ENCODE results near the gene NLRP3. TPM values are rescaled to one million over a fixed set of nuclear protein-coding genes. Genes with fewer than 3 reads are reported as not detected.

NLRP3 gene
- total RNA-seq, 1 experiment from 2014 or later: not detected

GRCh38 chr1:247472035-247472434, 56.1 kb downstream of the NLRP3 start:
- Histone ChIP-seq H3K9ac (ENCODE audit: extremely low read depth, insufficient read length, low read length) (no peak overlapping the region), H4K5ac (ENCODE audit: insufficient read length, low read depth, low read length) (no peak overlapping the region), H3K79me1 (ENCODE audit: insufficient read depth, low read depth, low read length, poor library complexity, severe bottlenecking) (no peaks in the 10 kb centered on the region), H3K79me2 (ENCODE audit: insufficient read depth, low read length) (no peaks in the 10 kb centered on the region), H4K8ac (replicated peaks; ENCODE audit: insufficient read length, low read depth, low read length) (no peak overlapping the region), H4K20me1 (ENCODE audit: control insufficient read depth, insufficient read depth, insufficient read length) (no peaks in the 10 kb centered on the region), H2BK20ac (ENCODE audit: low read depth, low read length, poor library complexity, severe bottlenecking) (no peak overlapping the region), H2BK15ac (ENCODE audit: low read depth, low read length) (no peak overlapping the region), H3K4me2 (ENCODE audit: insufficient read depth, insufficient read length, low read length) (no peak overlapping the region), H4K91ac (ENCODE audit: insufficient read length, low read depth, low read length) (no peak overlapping the region), H3K14ac (ENCODE audit: insufficient read depth, low read length) (no peak overlapping the region), H2AFZ (ENCODE audit: low read length) (no peak overlapping the region), H3K27ac (ENCODE audit: insufficient read length, low read depth, low read length) (no peak overlapping the region), H2BK120ac (ENCODE audit: low read depth, low read length, poor library complexity, severe bottlenecking) (no peak overlapping the region), H2BK5ac (ENCODE audit: insufficient read length, low read length) (no peak overlapping the region), H3K23ac (ENCODE audit: insufficient read length, low read depth, low read length) (no peak overlapping the region), H3K27me3 (ENCODE audit: insufficient read depth, low read length) (no peaks in the 10 kb centered on the region), H3K4ac (ENCODE audit: low read depth, low read length) (no peak overlapping the region), H2BK12ac (ENCODE audit: insufficient read length, low read depth, low read length) (no peak overlapping the region), H3T11ph (ENCODE audit: low read length) (no peak overlapping the region), H3K9me3 (ENCODE audit: control insufficient read depth, low read depth, low read length) (no peaks in the 10 kb centered on the region), H2AK5ac (ENCODE audit: insufficient read length, low read length) (no peak overlapping the region), H3K4me1 (ENCODE audit: insufficient read depth, low read length) (peaks cover 2% of the 10 kb centered on the region), H3K18ac (ENCODE audit: insufficient read length, low read depth, low read length) (no peak overlapping the region), H3K23me2 (ENCODE audit: insufficient read length, low read depth, low read length, poor library complexity, severe bottlenecking) (no peaks in the 10 kb centered on the region), H3K56ac (ENCODE audit: insufficient read length, low read depth, low read length) (no peak overlapping the region)
- Mint-ChIP-seq H3K4me1 (peaks cover 14 to 19% of the 10 kb centered on the region in 2 experiments), H3K27ac (no peak overlapping the region; a peak in 1 of 7 replicates), H3K36me3 (ENCODE audit: insufficient read depth in 1 of 3, low read depth in 3 of 3) (peaks cover 7 to 11% (median 10%) of the 10 kb centered on the region in 3 experiments; a peak in 6 of 7 replicates), H3K4me3 (no peak overlapping the region), H3K9me3 (peaks cover 14 to 17% of the 10 kb centered on the region in 2 experiments), H3K27me3 (ENCODE audit: low read depth) (no peaks in the 10 kb centered on the region)
- WGBS (ENCODE audit: extremely low coverage, insufficient read length, low lambda C conversion rate): no CpG with 5 or more reads among the region's 1 CpG
- TF ChIP-seq CTCF (conservative IDR thresholded peaks at IDR 0.05): no peak
- DNase-seq: no peak

Data from H9 (cell line).